Suprapubic skin (tissue), 4 donors: Measurements from ENCODE around the gene DIAPH2. TPM values are rescaled to one million over a fixed set of nuclear protein-coding genes. Genes with fewer than 3 reads are reported as not detected.

Source experiments
- DNase-seq, 2 donors: peaks; one replicate each; pipeline ENCODE4 v3.0.0-alpha.2; 2019; ENCODE audit warnings: low spot score in 2 of 2
- H3K27ac ChIP-seq: fragments of 200-600 bp; sonication (generic); one replicate; pipeline ENCODE4 v1.5.1; 2019
- H3K27me3 ChIP-seq: fragments of 200-600 bp; sonication (generic); one replicate; pipeline ENCODE4 v1.5.1; 2019
- H3K36me3 ChIP-seq: fragments of 200-600 bp; sonication (generic); one replicate; pipeline ENCODE4 v1.5.1; 2019
- H3K4me1 ChIP-seq: fragments of 200-600 bp; sonication (generic); one replicate; pipeline ENCODE4 v1.5.1; 2019
- H3K4me3 ChIP-seq: fragments of 200-600 bp; sonication (generic); one replicate; pipeline ENCODE4 v1.5.1; 2019; ENCODE audit warnings: mild to moderate bottlenecking
- H3K9me3 ChIP-seq: fragments of 200-600 bp; sonication (generic); one replicate; pipeline ENCODE4 v1.5.1; 2019
- CTCF ChIP-seq, 2 donors: fragments of 200-600 bp in 1 of 2; fragments of 450-650 bp in 1 of 2; sonication (generic) in 1 of 2; IDR thresholded peaks; one replicate each; pipeline ENCODE4 v1.5.1; 2016 to 2019; ENCODE audit warnings: antibody characterized with exemption in 2 of 2, mild to moderate bottlenecking in 1 of 2, moderate library complexity in 1 of 2
- EP300 ChIP-seq: sonication (generic); formaldehyde crosslinking; IDR thresholded peaks from one replicate; pipeline ENCODE4 v1.6.1; 2017; ENCODE audit warnings: antibody characterized with exemption
- POLR2A ChIP-seq, 2 donors: fragments of 450-650 bp; IDR thresholded peaks; one replicate each; pipeline ENCODE4 v1.6.1; 2017; ENCODE audit warnings: antibody characterized with exemption in 2 of 2, mild to moderate bottlenecking in 2 of 2, moderate library complexity in 2 of 2
- POLR2AphosphoS5 ChIP-seq, 3 donors: sonication (generic); formaldehyde crosslinking; IDR thresholded peaks; one replicate each; pipeline ENCODE4 v1.6.1; 2017; ENCODE audit warnings: antibody characterized with exemption in 3 of 3
- WGBS: methylation state at CpG from one replicate; pipeline ENCODE4 v1.1.5; 2018; 5-methylcytosine and 5-hydroxymethylcytosine counted together
- total RNA-seq, 4 donors: library from RNA; depleted of rRNA; stranded (reverse); fragments of >200 nt; gene quantifications; one replicate each; pipeline ENCODE4 v1.1.0, GENCODE V29; 2016

Gene DIAPH2
- total RNA-seq, 4 donors from 2014 or later = 17.5 to 38.7 (median 18.6) TPM

GRCh38 chrX:97126020-97126419, 441.4 kb downstream of the DIAPH2 start:
- Histone ChIP-seq H3K27me3 (no peaks in the 10 kb centered on the region), H3K36me3 (no peaks in the 10 kb centered on the region), H3K4me3 (no peak overlapping the region), H3K9me3 (no peaks in the 10 kb centered on the region), H3K4me1 (no peaks in the 10 kb centered on the region), H3K27ac (no peak overlapping the region)
- DNase-seq = no peak
- TF ChIP-seq POLR2A (IDR thresholded peaks at IDR 0.05) = no peak
- TF ChIP-seq EP300 = no peak
- TF ChIP-seq POLR2AphosphoS5 (IDR thresholded peaks at IDR 0.05) = no peak
- WGBS = 66% methylated on average over 3 of the region's 3 CpGs

- no peaks in the 10 kb centered on the region for H3K4me1 ChIP-seq
- no peak overlapping the region for H3K27ac ChIP-seq
- H3K4me3 ChIP-seq = no peak overlapping the region
- no peaks in the 10 kb centered on the region for H3K9me3 ChIP-seq
- H3K27me3 ChIP-seq = no peaks in the 10 kb centered on the region
- 88% methylated on average over 6 of the region's 6 CpGs for WGBS
- TF ChIP-seq EP300 (no peak), CTCF (IDR thresholded peaks at IDR 0.05) (no peak), POLR2AphosphoS5 (IDR thresholded peaks at IDR 0.05) (no peak), POLR2A (IDR thresholded peaks at IDR 0.05) (no peak)
- DNase-seq = no peak
- no peaks in the 10 kb centered on the region for H3K36me3 ChIP-seq
Observed at GRCh38 chrX:97132664-97133415, 448.2 kb downstream of the DIAPH2 start.

- no peaks in the 10 kb centered on the region for H3K36me3 ChIP-seq
- no peak overlapping the region for H3K27ac ChIP-seq
- no peaks in the 10 kb centered on the region for H3K4me1 ChIP-seq
- no peaks in the 10 kb centered on the region for H3K27me3 ChIP-seq
- no peaks in the 10 kb centered on the region for H3K9me3 ChIP-seq
- WGBS = 98% methylated on average over 1 of the region's 1 CpG
- no peak overlapping the region for H3K4me3 ChIP-seq
- TF ChIP-seq POLR2A (IDR thresholded peaks at IDR 0.05) = no peak
- no peak for TF ChIP-seq CTCF (IDR thresholded peaks at IDR 0.05)
- TF ChIP-seq POLR2AphosphoS5 (IDR thresholded peaks at IDR 0.05) = no peak
- no peak for TF ChIP-seq EP300
- no peak for DNase-seq
Observed at GRCh38 chrX:97145934-97146333, 461.3 kb downstream of the DIAPH2 start.

GRCh38 chrX:97155816-97156215, 471.2 kb downstream of the DIAPH2 start:
- Histone ChIP-seq H3K27me3 (no peaks in the 10 kb centered on the region), H3K4me3 (no peak overlapping the region), H3K9me3 (no peaks in the 10 kb centered on the region), H3K4me1 (no peaks in the 10 kb centered on the region), H3K27ac (no peak overlapping the region), H3K36me3 (no peaks in the 10 kb centered on the region)
- DNase-seq = no peak
- WGBS = 76% methylated on average over 1 of the region's 1 CpG
- no peak for TF ChIP-seq CTCF (IDR thresholded peaks at IDR 0.05)
- no peak for TF ChIP-seq POLR2A (IDR thresholded peaks at IDR 0.05)
- no peak for TF ChIP-seq POLR2AphosphoS5 (IDR thresholded peaks at IDR 0.05)

- Histone ChIP-seq H3K36me3 (no peaks in the 10 kb centered on the region), H3K4me1 (no peaks in the 10 kb centered on the region), H3K9me3 (no peaks in the 10 kb centered on the region), H3K27me3 (no peaks in the 10 kb centered on the region), H3K4me3 (no peak overlapping the region), H3K27ac (no peak overlapping the region)
- TF ChIP-seq CTCF (IDR thresholded peaks at IDR 0.05) (no peak), POLR2A (IDR thresholded peaks at IDR 0.05) (no peak), POLR2AphosphoS5 (IDR thresholded peaks at IDR 0.05) (no peak), EP300 (no peak)
- 69% methylated on average over 4 of the region's 4 CpGs for WGBS
- DNase-seq = no peak
Observed at GRCh38 chrX:97158269-97158668, 473.6 kb downstream of the DIAPH2 start.
